ENCODE data around the gene TECTA. TPM values are rescaled to one million over a fixed set of nuclear protein-coding genes. Genes with fewer than 3 reads are reported as not detected.
"Not testable (repeated sequence)": the region's sequence is repeated elsewhere in the genome, so short reads cannot be mapped to it uniquely, and the experiment has no call there.

Gene TECTA
- total RNA-seq, 2 experiments from 2014 or later: 0.23 to 0.30 TPM

- POLR2A ChIA-PET: no interaction called here
- Mint-ChIP-seq H3K4me1 (peaks cover 1% of the 10 kb centered on the region), H3K27me3 (no peaks in the 10 kb centered on the region), H3K36me3 (no peaks in the 10 kb centered on the region), H3K4me3 (no peak overlapping the region), H3K27ac (no peak overlapping the region), H3K9me3 (no peaks in the 10 kb centered on the region)
- ATAC-seq (ENCODE audit: low read depth): no peak
- DNase-seq: no peak
Measured at GRCh38 chr11:121149116-121149515, 48.1 kb downstream of the TECTA start.

- no peak overlapping the region for H3K4me3 Mint-ChIP-seq
- H3K36me3 Mint-ChIP-seq: no peaks in the 10 kb centered on the region
- POLR2A ChIA-PET: no interaction called here
- DNase-seq (no peak), ATAC-seq (ENCODE audit: low read depth) (no peak)
- H3K4me1 Mint-ChIP-seq: no peaks in the 10 kb centered on the region
- no peaks in the 10 kb centered on the region for H3K9me3 Mint-ChIP-seq
- no peak overlapping the region for H3K27ac Mint-ChIP-seq
- no peaks in the 10 kb centered on the region for H3K27me3 Mint-ChIP-seq
Measured at GRCh38 chr11:121151207-121151688, 50.2 kb downstream of the TECTA start.

GRCh38 chr11:121152764-121153163 lies 51.7 kb downstream of the TECTA start:
- DNase-seq (no peak), ATAC-seq (ENCODE audit: low read depth) (no peak)
- H3K4me1 Mint-ChIP-seq: no peaks in the 10 kb centered on the region
- POLR2A ChIA-PET: no interaction called here
- no peaks in the 10 kb centered on the region for H3K36me3 Mint-ChIP-seq
- no peaks in the 10 kb centered on the region for H3K27me3 Mint-ChIP-seq
- H3K9me3 Mint-ChIP-seq: no peaks in the 10 kb centered on the region
- H3K4me3 Mint-ChIP-seq: no peak overlapping the region
- no peak overlapping the region for H3K27ac Mint-ChIP-seq

- H3K4me1 Mint-ChIP-seq: no peaks in the 10 kb centered on the region
- H3K27me3 Mint-ChIP-seq: no peaks in the 10 kb centered on the region
- no peak for DNase-seq
- H3K9me3 Mint-ChIP-seq: no peaks in the 10 kb centered on the region
- no peaks in the 10 kb centered on the region for H3K36me3 Mint-ChIP-seq
- POLR2A ChIA-PET: no interaction called here
- H3K27ac Mint-ChIP-seq: no peak overlapping the region
- no peak overlapping the region for H3K4me3 Mint-ChIP-seq
- no peak for ATAC-seq (ENCODE audit: low read depth)
Measured at GRCh38 chr11:121153472-121153871, 52.4 kb downstream of the TECTA start.

- no peak overlapping the region for H3K4me3 Mint-ChIP-seq
- no peak for ATAC-seq (ENCODE audit: low read depth)
- no peaks in the 10 kb centered on the region for H3K27me3 Mint-ChIP-seq
- no peak for DNase-seq
- POLR2A ChIA-PET: no interaction called here
- no peaks in the 10 kb centered on the region for H3K36me3 Mint-ChIP-seq
- H3K9me3 Mint-ChIP-seq: no peaks in the 10 kb centered on the region
- no peaks in the 10 kb centered on the region for H3K4me1 Mint-ChIP-seq
- H3K27ac Mint-ChIP-seq: no peak overlapping the region
Measured at GRCh38 chr11:121154486-121155314, 53.7 kb downstream of the TECTA start.

GRCh38 chr11:121157756-121158155 lies 56.7 kb downstream of the TECTA start:
- H3K4me1 Mint-ChIP-seq: no peaks in the 10 kb centered on the region
- no peak overlapping the region for H3K4me3 Mint-ChIP-seq
- ATAC-seq (ENCODE audit: low read depth): no peak
- no peak for DNase-seq
- H3K36me3 Mint-ChIP-seq: no peaks in the 10 kb centered on the region
- POLR2A ChIA-PET: no interaction called here
- H3K27ac Mint-ChIP-seq: no peak overlapping the region
- H3K9me3 Mint-ChIP-seq: no peaks in the 10 kb centered on the region
- no peaks in the 10 kb centered on the region for H3K27me3 Mint-ChIP-seq

- no peak for ATAC-seq (ENCODE audit: low read depth)
- POLR2A ChIA-PET: no interaction called here
- Mint-ChIP-seq H3K9me3 (no peaks in the 10 kb centered on the region), H3K4me3 (no peak overlapping the region), H3K27me3 (no peaks in the 10 kb centered on the region), H3K4me1 (no peaks in the 10 kb centered on the region), H3K27ac (no peak overlapping the region), H3K36me3 (no peaks in the 10 kb centered on the region)
- no peak for DNase-seq
Measured at GRCh38 chr11:121159741-121160140, 58.7 kb downstream of the TECTA start.

- no peak for ATAC-seq (ENCODE audit: low read depth)
- Mint-ChIP-seq H3K27me3 (no peaks in the 10 kb centered on the region), H3K4me3 (no peak overlapping the region), H3K9me3 (no peaks in the 10 kb centered on the region), H3K4me1 (no peaks in the 10 kb centered on the region), H3K36me3 (no peaks in the 10 kb centered on the region), H3K27ac (no peak overlapping the region)
- no peak for DNase-seq
- POLR2A ChIA-PET: no interaction called here
Measured at GRCh38 chr11:121161349-121161917, 60.4 kb downstream of the TECTA start.

- DNase-seq: no peak
- Mint-ChIP-seq H3K27ac (no peak overlapping the region), H3K9me3 (no peaks in the 10 kb centered on the region)
Measured at GRCh38 chr11:121163658-121164308, 62.7 kb downstream of the TECTA start.

GRCh38 chr11:121177629-121178028 lies 76.6 kb downstream of the TECTA start:
- H3K36me3 Mint-ChIP-seq; H3K27me3 Mint-ChIP-seq; ATAC-seq (ENCODE audit: low read depth); DNase-seq; POLR2A ChIA-PET; H3K4me1 Mint-ChIP-seq; H3K27ac Mint-ChIP-seq; H3K4me3 Mint-ChIP-seq: not testable (repeated sequence)
- peaks cover 22% of the 10 kb centered on the region for H3K9me3 Mint-ChIP-seq

More at GRCh38 chr11:121163658-121164308, 62.7 kb downstream of the TECTA start:
- Mint-ChIP-seq H3K4me3 (no peak overlapping the region), H3K4me1 (no peaks in the 10 kb centered on the region), H3K27me3 (no peaks in the 10 kb centered on the region), H3K36me3 (no peaks in the 10 kb centered on the region)
- no peak for ATAC-seq (ENCODE audit: low read depth)
- POLR2A ChIA-PET: no interaction called here

- Mint-ChIP-seq H3K4me1 (no peaks in the 10 kb centered on the region), H3K27ac (no peak overlapping the region), H3K9me3 (peaks cover 22% of the 10 kb centered on the region), H3K27me3 (peaks cover 7% of the 10 kb centered on the region), H3K4me3 (no peak overlapping the region), H3K36me3 (peaks cover 2% of the 10 kb centered on the region)
- POLR2A ChIA-PET: no interaction called here
- DNase-seq (no peak), ATAC-seq (ENCODE audit: low read depth) (no peak)
Measured at GRCh38 chr11:121179306-121179705, 78.3 kb downstream of the TECTA start.

GRCh38 chr11:121180183-121180582 lies 79.1 kb downstream of the TECTA start:
- H3K4me1 Mint-ChIP-seq: no peaks in the 10 kb centered on the region
- DNase-seq: no peak
- H3K4me3 Mint-ChIP-seq: no peak overlapping the region
- H3K27ac Mint-ChIP-seq: no peak overlapping the region
- no peak for ATAC-seq (ENCODE audit: low read depth)
- H3K27me3 Mint-ChIP-seq: peaks cover 8% of the 10 kb centered on the region
- H3K9me3 Mint-ChIP-seq: peaks cover 22% of the 10 kb centered on the region
- POLR2A ChIA-PET: no interaction called here
- H3K36me3 Mint-ChIP-seq: peaks cover 2% of the 10 kb centered on the region

GRCh38 chr11:121188776-121189175 lies 87.7 kb downstream of the TECTA start:
- no peak overlapping the region for H3K4me3 Mint-ChIP-seq
- peaks cover 8% of the 10 kb centered on the region for H3K27me3 Mint-ChIP-seq
- H3K27ac Mint-ChIP-seq: no peak overlapping the region
- H3K9me3 Mint-ChIP-seq: no peaks in the 10 kb centered on the region
- no peaks in the 10 kb centered on the region for H3K4me1 Mint-ChIP-seq
- DNase-seq: no peak
- no peaks in the 10 kb centered on the region for H3K36me3 Mint-ChIP-seq
- POLR2A ChIA-PET: no interaction called here
- ATAC-seq (ENCODE audit: low read depth): no peak

- Mint-ChIP-seq H3K9me3 (no peaks in the 10 kb centered on the region), H3K36me3 (no peaks in the 10 kb centered on the region), H3K4me3 (no peak overlapping the region), H3K27me3 (peaks cover 17% of the 10 kb centered on the region), H3K27ac (no peak overlapping the region), H3K4me1 (peaks cover 5% of the 10 kb centered on the region)
- ATAC-seq (ENCODE audit: low read depth): no peak
- no peak for DNase-seq
- POLR2A ChIA-PET: no interaction called here
Measured at GRCh38 chr11:121191818-121192217, 90.8 kb downstream of the TECTA start.
